ENCODE results near the gene GPR135.
"Not testable (repeated sequence)": the region's sequence is repeated elsewhere in the genome, so short reads cannot be mapped to it uniquely, and the experiment has no call there.

Gene GPR135

DNA sequence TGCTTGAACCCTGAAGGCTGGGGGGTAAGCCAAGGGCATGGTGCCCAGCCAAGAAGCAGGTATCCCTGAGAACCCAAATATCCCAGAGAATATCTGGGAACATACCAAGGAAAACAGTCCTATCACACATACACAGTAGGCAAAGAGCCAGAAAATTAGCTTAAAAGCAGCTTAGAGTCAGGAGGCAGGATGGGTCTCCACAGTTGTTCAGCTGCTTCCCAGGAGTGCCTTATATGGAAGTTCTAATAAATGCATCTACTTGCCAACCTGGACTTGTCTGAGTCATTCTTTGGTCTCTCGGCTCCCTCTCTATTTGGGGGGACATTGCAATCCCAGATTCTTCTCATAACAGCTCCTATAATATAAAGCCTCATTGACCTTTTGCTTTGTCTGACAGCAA is 9.0 kb upstream of the GPR135 start:
- no peak for DNase-seq (ENCODE audit: low read depth)

DNA sequence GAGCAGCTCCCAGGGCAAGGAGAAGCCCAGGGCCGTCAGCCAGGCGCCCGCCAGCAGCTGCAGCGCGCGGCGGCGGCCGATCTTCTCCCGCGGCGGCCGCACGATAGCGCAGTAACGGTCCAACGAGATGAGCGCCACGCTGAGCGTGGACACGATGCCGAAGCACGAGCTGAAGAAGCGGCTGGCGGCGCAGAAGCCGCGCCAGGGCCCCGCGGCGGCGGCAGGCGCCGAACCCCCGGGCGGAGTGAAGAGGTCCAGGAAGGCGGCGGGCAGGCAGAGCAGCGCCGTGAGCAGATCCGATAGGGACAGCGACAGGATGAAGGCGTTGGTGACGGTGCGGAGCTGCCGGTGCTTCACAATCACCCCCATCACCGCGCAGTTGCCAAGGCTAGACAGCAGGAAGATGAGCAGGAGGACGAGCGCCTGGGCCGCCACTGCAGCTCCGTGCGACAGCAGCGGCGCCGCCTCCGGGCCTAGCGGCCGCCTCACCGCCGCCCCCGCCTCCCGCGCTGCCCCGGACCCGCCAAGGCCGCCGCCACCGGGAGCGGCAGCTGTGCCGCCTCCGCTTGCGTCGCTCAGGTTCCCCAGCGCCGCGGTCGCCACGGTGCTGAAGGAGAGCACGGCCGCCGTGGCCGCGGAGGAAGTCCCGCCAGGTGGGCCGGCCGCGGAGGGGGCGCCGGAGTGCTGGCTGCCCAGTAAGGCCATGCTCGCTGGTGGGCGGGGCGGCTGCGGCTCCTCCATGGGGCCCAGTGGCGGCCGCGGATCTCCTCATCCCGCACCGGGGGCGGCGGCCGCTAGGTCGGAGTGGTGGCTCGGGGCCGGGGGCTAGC is 479 bp downstream of the GPR135 start:
- DNase-seq (ENCODE audit: low read depth) = no peak

DNA sequence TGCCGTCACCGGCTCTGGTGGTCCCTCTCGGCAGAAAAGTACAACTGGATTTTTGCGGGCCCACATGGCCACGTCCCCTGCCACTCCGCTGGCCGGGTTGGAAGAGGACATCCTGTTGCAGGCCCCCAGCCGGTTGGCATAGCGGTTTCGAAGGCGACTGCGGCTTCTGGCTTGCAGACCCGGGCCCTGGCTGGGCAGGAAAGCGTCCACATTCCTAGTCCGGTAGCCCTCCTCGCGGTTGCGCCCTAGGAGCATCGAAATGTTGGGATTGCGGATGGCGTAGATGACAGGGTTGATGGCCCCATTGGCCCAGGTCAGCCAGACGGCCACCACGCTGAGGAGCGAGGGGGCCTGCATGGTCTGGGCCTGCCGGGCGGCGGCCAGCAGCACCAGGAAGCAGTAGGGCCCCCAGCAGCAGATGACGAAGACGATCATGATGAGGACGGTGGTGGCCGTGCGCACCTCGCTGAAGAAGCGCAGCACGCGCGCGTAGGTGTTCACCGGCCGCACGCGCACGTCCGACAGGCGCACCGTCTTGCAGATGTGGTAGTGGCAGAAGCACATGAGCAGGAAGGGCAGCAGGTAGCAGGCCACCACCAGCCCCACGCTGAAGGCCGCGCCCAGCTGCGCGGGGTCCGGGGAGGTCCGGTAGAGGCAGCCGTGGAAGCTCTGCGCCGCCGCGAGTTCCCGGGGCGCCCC is 1.2 kb downstream of the GPR135 start:
- no peak for DNase-seq (ENCODE audit: low read depth)

- no peak for DNase-seq (ENCODE audit: low read depth)
These were observed 3.3 kb downstream of the GPR135 start for GRCh38 chr14:59461891-59462290.

- DNase-seq (ENCODE audit: low read depth) = no peak
These were observed 4.8 kb downstream of the GPR135 start for GRCh38 chr14:59460378-59460777.

DNA sequence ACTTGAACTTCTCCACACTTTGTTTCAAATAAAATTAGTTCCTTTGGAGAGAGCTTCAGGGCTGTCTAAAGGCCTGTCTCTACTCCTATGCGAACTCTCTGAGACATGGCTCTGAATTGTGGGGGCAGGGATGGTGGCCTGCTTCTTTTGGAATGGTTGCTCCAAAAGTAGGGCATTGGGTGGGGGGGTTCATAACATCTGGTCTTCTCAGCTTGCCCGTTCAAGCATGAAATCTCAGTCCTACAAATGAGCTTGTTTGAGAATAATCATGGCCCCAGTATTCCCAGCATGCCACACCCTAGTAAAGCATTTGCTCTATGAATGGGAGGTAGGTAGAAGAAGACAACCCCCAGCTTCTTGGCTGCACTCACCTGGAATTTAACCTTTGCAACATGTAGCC is 6.7 kb downstream of the GPR135 start:
- DNase-seq (ENCODE audit: low read depth) = no peak

DNA sequence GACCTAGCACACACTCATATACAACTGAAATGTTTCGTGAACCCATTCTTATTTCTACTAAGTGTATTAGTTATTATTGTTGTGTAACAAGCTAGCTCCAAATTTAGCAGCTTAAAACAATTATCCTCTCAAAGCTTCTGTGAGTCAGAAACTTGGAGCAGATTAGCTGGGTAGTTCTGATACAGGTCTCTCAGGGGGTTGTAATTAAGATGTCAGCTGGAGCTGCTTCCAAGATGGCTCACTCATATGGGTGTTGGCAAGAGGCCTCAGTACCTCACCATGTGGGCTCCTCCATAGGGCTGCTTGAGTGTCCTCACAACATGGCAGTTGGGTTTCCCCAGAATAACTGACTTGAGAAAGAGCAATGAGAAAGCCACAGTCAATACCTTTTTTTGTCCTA is 9.8 kb downstream of the GPR135 start:
- no peak for DNase-seq (ENCODE audit: low read depth)

DNA sequence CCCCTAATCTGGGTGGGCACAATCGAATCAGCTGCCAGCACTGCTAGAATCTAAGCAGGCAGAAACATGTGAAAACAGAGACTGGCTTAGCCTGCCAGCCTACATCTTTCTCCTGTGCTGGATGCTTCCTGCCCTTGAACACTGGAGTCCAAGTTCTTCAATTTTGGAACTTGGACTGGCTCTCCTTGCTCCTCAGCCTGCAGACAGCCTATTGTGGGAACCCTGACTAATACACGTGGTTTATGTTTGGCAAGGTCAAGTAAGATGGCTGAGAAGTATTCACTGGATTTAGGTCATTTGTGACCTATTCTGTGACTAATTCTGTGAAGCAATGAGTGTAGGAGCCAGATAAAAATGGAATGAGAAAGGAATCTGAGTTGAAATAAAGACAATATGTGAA is 11.0 kb downstream of the GPR135 start:
- no peak for DNase-seq (ENCODE audit: low read depth)

GRCh38 chr14:59451849-59452248 is 13.3 kb downstream of the GPR135 start:
- DNase-seq (ENCODE audit: low read depth) = no peak

DNA sequence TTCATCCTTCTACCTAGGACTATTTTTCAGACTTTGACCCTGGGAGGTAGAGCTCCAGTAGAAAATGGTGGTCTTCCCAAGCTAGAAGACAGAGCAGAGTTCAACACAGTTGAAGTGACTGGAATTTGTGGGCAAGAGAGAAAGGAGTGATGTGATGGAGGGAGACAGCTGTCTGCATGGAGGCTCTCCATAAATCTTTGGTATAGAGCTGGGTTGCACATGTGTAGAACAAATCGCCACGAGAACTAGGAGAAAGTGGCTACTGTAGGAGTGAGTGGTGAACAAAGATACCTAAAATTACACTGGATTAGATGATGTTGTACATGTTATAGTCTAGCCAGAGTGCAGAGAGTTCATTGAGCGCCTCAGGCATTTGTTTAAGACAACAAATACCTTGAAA is 14.5 kb downstream of the GPR135 start:
- no peak for DNase-seq (ENCODE audit: low read depth)

DNA sequence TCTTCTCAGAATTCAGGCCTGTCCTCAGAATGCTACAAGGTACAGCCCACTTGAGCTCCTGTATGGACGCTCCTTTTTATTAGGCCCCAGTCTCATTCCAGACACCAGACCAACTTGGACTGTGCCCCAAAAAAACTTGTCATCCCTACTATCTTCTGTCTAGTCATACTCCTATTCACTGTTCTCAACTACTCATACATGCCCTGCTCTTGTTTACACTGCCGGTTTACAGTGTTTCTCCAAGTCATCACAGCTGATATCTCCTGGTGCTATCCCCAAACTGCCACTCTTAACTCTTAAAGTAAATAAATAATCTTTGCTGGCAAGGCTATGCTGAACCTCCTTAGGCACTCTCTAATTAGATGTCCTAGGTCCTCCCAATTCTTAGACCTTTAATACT is 16.5 kb downstream of the GPR135 start:
- not testable (repeated sequence) for DNase-seq (ENCODE audit: low read depth)

- no peak for DNase-seq (ENCODE audit: low read depth)
These were observed 25.8 kb downstream of the GPR135 start for GRCh38 chr14:59439256-59439965.

GRCh38 chr14:59438195-59438647 is 27.0 kb downstream of the GPR135 start:
- DNase-seq (ENCODE audit: low read depth) = no peak

GRCh38 chr14:59435987-59436386 is 29.2 kb downstream of the GPR135 start:
- DNase-seq (ENCODE audit: low read depth) = no peak

DNA sequence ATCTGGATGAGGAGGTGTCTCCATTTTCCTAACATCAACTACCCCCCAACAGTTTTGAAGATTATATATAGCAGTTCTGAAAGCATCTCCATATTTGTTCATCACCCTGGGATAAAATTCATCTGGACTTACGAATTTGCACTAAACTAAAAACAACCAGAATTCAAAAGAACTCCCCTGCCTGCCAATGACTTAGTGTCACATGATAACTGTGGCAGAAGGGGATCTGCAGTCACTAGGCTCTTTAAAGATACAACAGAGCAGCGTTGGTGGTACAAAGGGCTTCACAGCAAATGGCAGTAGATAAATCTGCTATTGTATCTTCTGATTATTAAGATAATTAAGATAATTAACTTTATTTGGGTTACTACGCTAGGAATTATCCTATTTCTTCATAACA is 30.1 kb downstream of the GPR135 start:
- no peak for DNase-seq (ENCODE audit: low read depth)

DNA sequence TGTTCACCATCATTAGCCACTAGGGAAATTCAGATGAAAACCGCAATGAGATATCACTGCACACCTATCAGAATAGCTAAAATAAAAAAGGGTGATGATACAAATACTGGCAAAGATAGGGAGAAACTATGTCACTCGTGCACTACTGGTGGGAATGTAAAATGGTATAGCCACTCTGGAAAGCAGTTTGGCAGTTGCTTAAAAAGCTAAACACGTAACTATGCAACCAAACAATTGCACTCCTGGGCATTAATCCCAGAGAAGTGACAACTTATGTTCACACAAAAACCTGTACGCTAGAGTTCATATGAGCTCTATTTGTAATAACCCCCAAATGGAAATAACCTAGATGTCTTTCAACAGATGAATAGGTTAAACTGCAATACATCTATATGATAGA is 35.4 kb downstream of the GPR135 start:
- no peak for DNase-seq (ENCODE audit: low read depth)

DNA sequence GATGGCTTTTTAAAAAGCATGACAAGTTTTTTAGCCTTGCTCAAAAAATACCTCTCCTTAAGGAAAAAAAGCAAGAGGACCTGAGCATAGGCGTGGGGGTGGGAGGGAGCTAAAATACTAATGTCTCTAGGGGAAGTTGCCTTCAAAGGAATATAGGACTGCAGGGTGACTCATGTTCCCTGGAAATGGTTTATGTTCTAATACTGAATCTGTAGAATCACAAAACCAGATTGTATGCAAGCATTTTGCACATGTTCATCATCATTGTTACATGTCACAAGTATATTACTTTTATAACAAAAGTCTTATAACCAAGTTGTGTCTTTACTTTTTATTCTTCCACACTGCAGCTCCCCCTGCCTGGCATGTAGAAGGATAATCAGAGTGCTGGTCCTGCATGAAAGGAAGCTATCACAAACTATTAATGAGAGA is 36.6 kb downstream of the GPR135 start:
- no peak for DNase-seq (ENCODE audit: low read depth)

GRCh38 chr14:59427653-59428580 is 37.3 kb downstream of the GPR135 start:
- DNase-seq (ENCODE audit: low read depth) = no peak

GRCh38 chr14:59425322-59425935 is 39.8 kb downstream of the GPR135 start:
- DNase-seq (ENCODE audit: low read depth) = no peak

DNA sequence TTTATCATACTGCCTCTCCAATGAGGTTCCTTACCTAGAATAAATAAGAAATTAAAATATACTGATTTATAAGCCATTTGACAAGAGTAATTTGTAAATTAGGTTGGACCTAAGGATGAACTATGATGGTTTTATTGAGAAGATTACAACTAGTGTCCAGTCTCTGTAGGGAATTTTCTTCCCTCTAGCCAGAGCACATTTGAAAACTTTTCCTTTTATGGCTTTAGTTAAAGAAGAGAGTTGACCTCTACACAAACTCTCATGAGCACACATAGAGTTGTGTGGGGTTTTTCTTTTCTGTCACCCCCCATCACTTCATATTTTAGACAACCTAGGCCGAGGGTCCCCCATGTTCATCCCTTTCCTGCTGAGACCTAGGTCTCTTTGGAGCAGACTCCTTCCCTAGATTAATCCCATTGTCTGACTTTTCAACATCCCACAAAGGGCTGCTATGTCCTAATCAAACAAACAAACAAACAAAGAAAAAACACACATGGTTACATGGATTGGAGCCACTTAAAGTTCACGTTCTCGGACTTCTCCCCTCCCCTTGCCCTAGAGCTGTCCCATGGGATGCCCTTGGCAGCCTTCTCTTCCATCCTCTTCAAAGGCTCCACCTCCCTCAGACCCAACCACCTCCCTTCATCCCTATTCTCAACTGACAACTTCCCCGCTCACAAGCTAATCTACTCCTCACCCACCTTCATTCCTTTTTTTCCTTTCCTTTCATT is 40.7 kb downstream of the GPR135 start:
- DNase-seq (ENCODE audit: low read depth) = no peak
